GM19468 (cell line): ENCODE data around the gene GRP.
A peak's percentile ranks its signal among the peaks of the same experiment; 100 is the strongest.
"Not testable (repeated sequence)": the region's sequence is repeated elsewhere in the genome, so short reads cannot be mapped to it uniquely, and the experiment has no call there.

Experiments used
- ATAC-seq: cut with Tn5 transposase; IDR thresholded peaks from one replicate; pipeline ENCODE4 v1.9.1; 2021; ENCODE audit warnings: mild to moderate bottlenecking, moderate library complexity, moderate number of reproducible peaks; ENCODE audit not compliant: unreplicated experiment; ENCODE audit errors: extremely low read depth

The GRP gene

GRCh38 chr18:59228351-59228750 is 8.4 kb downstream of the GRP start:
- no peak for ATAC-seq

- ATAC-seq, result no peak
Measured at GRCh38 chr18:59229191-59229590, 9.2 kb downstream of the GRP start.

- no peak for ATAC-seq
Measured at GRCh38 chr18:59229701-59230443, 9.9 kb downstream of the GRP start.

GRCh38 chr18:59231114-59231513 is 11.2 kb downstream of the GRP start:
- no peak for ATAC-seq

- no peak for ATAC-seq
Measured at GRCh38 chr18:59231877-59232276, 11.9 kb downstream of the GRP start.

GRCh38 chr18:59232309-59233016 is 12.5 kb downstream of the GRP start:
- no peak for ATAC-seq

GRCh38 chr18:59233017-59233410 is 13.1 kb downstream of the GRP start:
- no peak for ATAC-seq

GRCh38 chr18:59238385-59238784 is 18.4 kb downstream of the GRP start:
- no peak for ATAC-seq

GRCh38 chr18:59239642-59240041 is 19.7 kb downstream of the GRP start:
- ATAC-seq, result no peak

GRCh38 chr18:59242906-59243305 is 22.9 kb downstream of the GRP start:
- ATAC-seq, result no peak

GRCh38 chr18:59246796-59247195 is 26.8 kb downstream of the GRP start:
- ATAC-seq, result no peak

- peak; percentile 60 for ATAC-seq
Measured at GRCh38 chr18:59249199-59249774, 29.3 kb downstream of the GRP start.

- ATAC-seq, result not testable (repeated sequence)
Measured at GRCh38 chr18:59255491-59255890, 35.5 kb downstream of the GRP start.

GRCh38 chr18:59261842-59262241 is 41.9 kb downstream of the GRP start:
- not testable (repeated sequence) for ATAC-seq

GRCh38 chr18:59262243-59262642 is 42.3 kb downstream of the GRP start:
- ATAC-seq, result not testable (repeated sequence)

- ATAC-seq, result no peak
Measured at GRCh38 chr18:59263661-59264060, 43.7 kb downstream of the GRP start.

- ATAC-seq, result no peak
Measured at GRCh38 chr18:59264121-59264571, 44.2 kb downstream of the GRP start.

GRCh38 chr18:59264651-59265245 is 44.8 kb downstream of the GRP start:
- ATAC-seq, result no peak

- ATAC-seq, result no peak
Measured at GRCh38 chr18:59265246-59265973, 45.5 kb downstream of the GRP start.

- no peak for ATAC-seq
Measured at GRCh38 chr18:59265974-59266369, 46.0 kb downstream of the GRP start.
